GM12878 (cell line): ENCODE results near the gene ASIC1. TPM values are rescaled to one million over a fixed set of nuclear protein-coding genes. Genes with fewer than 3 reads are reported as not detected.

ENCODE experiments used
- CUX1 ChIP-seq: IDR thresholded peaks from 2 replicates; pipeline ENCODE4 v1.6.1; 2012; ENCODE audit warnings: improper control_type of control experiment, low read depth, low read length; ENCODE audit not compliant: insufficient replicate concordance
- E2F8 ChIP-seq: fragments of 450-650 bp; IDR thresholded peaks from 2 replicates; pipeline ENCODE4 v1.6.1; 2018; ENCODE audit warnings: mild to moderate bottlenecking, low read depth, moderate library complexity; ENCODE audit not compliant: partially characterized antibody
- ESRRA ChIP-seq: IDR thresholded peaks from 2 replicates; pipeline ENCODE4 v1.6.1; 2012; ENCODE audit warnings: mild to moderate bottlenecking, low read length, improper control_type of control experiment
- GATAD2B ChIP-seq: fragments of 450-650 bp; conservative IDR thresholded peaks from 2 replicates; pipeline ENCODE4 v1.6.1; 2017; ENCODE audit warnings: low read depth, mild to moderate bottlenecking, moderate library complexity
- HDAC2 ChIP-seq: fragments of 200-600 bp; sonication (generic); IDR thresholded peaks from 2 replicates; pipeline ENCODE4 v1.6.1; 2017
- LARP7 ChIP-seq: fragments of 450-650 bp; IDR thresholded peaks from 2 replicates; pipeline ENCODE4 v1.6.1; 2017; ENCODE audit warnings: mild to moderate bottlenecking
- MTA3 ChIP-seq: IDR thresholded peaks from 2 replicates; pipeline ENCODE4 v1.6.1; 2012; ENCODE audit warnings: low read length, inconsistent platforms, borderline replicate concordance
- MXI1 ChIP-seq: fragments of 150-350 bp; IDR thresholded peaks from 2 replicates; pipeline ENCODE4 v1.6.1; 2011; ENCODE audit warnings: low read depth, mild to moderate bottlenecking, inconsistent platforms, low read length, improper control_type of control experiment
- RELA ChIP-seq: fragments of 450-650 bp; IDR thresholded peaks from 2 replicates; pipeline ENCODE4 v1.8.0; 2014; ENCODE audit warnings: borderline replicate concordance; ENCODE audit not compliant: partially characterized antibody
- WRNIP1 ChIP-seq: IDR thresholded peaks from 2 replicates; pipeline ENCODE4 v1.6.1; 2011; ENCODE audit warnings: low read depth, low read length, improper control_type of control experiment, borderline replicate concordance
- YBX1 ChIP-seq: fragments of 450-650 bp; IDR thresholded peaks from 2 replicates; pipeline ENCODE4 v1.6.1; 2016; ENCODE audit warnings: antibody characterized with exemption
- ZNF384 ChIP-seq: IDR thresholded peaks from 2 replicates; pipeline ENCODE4 v1.6.1; 2012; ENCODE audit warnings: low read depth, mild to moderate bottlenecking, low read length, improper control_type of control experiment, borderline replicate concordance
- polyA plus RNA-seq, 11 experiments: library from polyadenylated mRNA; depleted of rRNA in 4 of 11; unstranded in 6 of 11; stranded (reverse) in 5 of 11; fragments of >200 nt; fragmentation: Nextera tagmentation in 4 of 11; fragmentation: Illumina TruSeq in 1 of 11; extraction: Ambion mirVana in 4 of 11; extraction: Trizol in 1 of 11; gene quantifications; 1 replicate in 1 of 11; 2 replicates in 10 of 11; pipeline versions ENCODE4 v1.2.1 to v1.2.3, GENCODE V29; 2011 to 2016; ENCODE audit warnings: inconsistent platforms in 2 of 11, missing spikeins in 2 of 11, low read depth in 1 of 11
- total RNA-seq, 4 experiments: library from RNA; depleted of rRNA in 3 of 4; stranded (reverse); fragments of >200 nt in 3 of 4; fragmentation: Illumina TruSeq in 1 of 4; extraction: Trizol in 1 of 4; gene quantifications; 2 replicates each; pipeline versions ENCODE4 v1.2.1 to v1.2.3, GENCODE V29; 2013 to 2021

Gene ASIC1
- total and polyA plus RNA-seq, 10 of the 15 experiments (the other 5 are each of a cell fraction or from before 2014, with no cell fraction given), result 0.02 to 0.28 (median 0.21) TPM; not detected in 4

- TF ChIP-seq CUX1 (no peak), E2F8 (no peak), LARP7 (no peak), MTA3 (no peak), GATAD2B (no peak), ESRRA (no peak), WRNIP1 (no peak), RELA (no peak), ZNF384 (no peak), HDAC2 (no peak), MXI1 (no peak), YBX1 (no peak)
Observed at GRCh38 chr12:50087151-50087550, 29.8 kb downstream of the ASIC1 start (continued).
